CD4-positive, alpha-beta T cell treated with Interleukin-17A for 4 hours (primary cell): ENCODE results near the gene NR2E3.
A peak's percentile ranks its signal among the peaks of the same experiment; 100 is the strongest.

Experiments
- DNase-seq: peaks from one replicate; pipeline ENCODE4 v3.0.0-alpha.2; 2020; ENCODE audit warnings: mixed read lengths

The NR2E3 gene

DNA sequence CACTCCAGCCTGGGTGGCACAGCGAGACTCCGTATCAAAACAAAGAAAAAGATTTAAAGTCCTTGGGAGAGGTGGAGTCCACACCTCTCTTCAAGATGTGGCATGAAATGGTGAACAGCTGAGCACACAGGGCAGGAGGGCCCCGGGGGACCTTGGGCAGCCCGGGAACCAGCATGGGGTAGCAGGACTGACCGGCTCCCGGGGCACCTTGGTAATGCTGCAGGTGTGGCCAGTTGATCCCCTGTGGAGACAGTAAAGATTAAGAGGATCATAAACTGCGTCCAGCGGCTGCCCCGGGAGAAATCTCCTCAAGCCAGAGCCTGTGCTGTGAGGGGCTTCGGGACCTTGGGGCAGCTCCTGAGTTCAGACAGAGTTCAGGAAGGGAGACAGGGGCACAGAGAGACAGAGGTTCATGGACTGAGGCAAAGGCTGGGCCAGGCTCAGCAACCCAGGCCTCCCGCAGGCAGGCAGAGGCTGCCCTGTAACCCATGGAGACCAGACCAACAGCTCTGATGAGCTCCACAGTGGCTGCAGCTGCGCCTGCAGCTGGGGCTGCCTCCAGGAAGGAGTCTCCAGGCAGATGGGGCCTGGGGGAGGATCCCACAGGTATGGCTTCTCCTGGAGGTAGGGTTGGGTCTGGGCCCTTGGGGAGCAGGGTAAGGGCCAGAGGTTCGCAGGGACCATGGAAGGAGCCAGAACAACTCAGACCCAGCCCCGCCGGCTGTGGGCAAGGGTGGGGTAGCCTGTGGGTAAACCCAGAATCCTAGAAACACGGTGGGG is at the start of gene NR2E3:
TSS of gene NR2E3 (plus strand) at position 299 of the 780 bp plus-strand sequence. CDS start at position 489, 190 bp downstream.
- DNase-seq: no peak

DNA sequence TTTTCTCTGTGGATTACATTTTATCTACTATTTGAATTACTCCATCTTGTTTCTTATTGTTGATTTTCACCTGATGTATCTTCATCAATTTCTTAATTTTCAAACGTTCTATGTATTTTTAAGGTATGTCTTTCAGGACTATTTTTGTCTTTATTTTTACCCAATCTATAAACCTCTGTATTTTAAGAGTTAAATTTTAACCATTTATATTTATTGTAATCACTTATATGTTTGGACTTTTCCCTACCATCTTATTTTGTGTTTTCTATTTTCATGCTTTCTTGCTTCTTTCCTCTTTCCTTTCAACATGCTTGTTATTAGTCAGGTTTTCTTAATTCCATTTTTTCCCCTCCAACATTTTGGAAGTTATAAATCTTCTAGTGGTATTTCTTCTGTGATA is 49.5 kb upstream of the NR2E3 start:
- DNase-seq: no peak

DNA sequence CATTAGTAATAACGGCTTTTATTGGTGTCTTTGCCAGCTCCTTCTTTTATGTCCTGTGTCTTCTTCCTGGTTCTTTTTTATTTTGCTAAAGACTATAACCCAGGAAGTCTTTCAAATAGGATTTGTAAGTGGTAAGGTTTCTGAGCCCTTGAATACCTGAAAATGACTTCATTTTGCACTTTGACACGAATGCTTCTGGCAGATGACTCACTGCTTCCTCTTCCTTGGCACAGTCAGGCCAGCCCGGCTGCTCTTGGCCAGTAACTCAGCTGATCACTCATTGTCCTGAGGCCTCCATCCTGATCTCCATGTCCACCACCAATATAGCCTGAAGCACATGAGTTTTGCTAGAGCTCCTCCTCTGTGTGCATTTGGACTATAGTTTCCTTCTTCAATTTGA is 48.7 kb upstream of the NR2E3 start:
- no peak for DNase-seq

DNA sequence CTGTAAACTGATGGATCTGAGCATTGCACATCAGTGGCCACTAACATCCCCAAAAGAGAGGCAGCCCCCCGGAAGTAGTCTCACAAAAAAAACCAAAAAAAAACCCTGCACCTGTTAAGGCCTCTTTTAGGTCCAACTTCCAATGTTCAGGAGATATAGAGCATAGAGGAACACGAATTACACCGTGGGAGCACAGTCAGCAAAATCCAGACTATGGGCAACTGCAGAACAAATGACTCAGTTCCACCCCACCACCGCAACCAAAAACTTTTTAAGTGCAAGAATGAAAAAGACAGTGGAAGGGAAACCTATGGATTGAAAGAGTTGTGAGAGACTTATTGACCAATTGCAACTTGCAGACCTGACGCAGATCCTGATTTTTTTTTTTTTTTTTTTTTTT is 42.2 kb upstream of the NR2E3 start:
- no peak for DNase-seq

DNA sequence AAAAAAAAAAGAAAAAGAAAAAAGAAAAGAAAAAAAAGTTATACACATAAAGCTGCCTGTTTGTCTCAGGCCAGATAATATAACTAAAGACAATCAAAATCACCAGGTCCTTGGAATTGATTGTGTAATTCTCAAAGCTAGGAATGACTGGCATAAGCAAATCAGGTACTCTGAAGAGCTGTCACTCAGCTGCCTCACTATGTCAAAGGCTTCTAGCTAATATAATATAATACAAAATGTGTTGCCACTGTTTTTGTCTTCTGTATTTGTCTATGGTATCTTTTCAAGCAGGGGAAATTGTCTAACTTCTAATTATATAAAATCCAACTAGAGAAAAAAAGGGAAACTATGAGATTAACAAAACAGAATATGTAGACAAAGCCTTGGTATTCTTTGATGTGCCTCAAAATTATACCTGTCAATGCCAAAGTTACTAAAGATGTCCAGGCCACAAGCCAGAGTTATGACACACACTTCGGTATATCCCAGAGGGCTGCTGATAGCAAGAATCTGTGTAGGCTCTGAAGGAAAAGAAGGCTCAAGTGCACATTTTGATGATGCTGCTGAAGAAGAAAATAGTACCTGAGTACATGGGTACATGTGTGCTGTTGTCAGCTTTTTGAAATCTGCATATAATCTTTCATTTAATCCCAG is 37.0 kb upstream of the NR2E3 start:
- DNase-seq: no peak

DNA sequence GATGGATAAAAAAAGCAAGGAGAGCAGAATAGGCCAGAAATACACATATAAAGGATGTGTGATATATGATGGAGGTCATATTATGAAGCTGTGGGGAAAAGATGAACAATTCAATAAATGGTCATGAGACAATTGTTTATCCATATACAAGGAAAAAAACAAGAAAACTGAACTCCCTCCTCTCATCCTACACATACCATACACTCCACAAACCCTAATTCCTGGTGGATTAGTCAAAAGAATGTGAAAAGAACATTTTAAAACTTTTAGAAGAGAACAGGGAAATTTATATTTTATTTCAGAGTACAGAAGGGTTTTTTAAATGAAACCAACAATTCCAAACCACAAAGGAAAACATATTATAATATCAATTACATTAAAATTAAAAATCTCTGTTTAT is 34.5 kb upstream of the NR2E3 start:
- DNase-seq: no peak

DNA sequence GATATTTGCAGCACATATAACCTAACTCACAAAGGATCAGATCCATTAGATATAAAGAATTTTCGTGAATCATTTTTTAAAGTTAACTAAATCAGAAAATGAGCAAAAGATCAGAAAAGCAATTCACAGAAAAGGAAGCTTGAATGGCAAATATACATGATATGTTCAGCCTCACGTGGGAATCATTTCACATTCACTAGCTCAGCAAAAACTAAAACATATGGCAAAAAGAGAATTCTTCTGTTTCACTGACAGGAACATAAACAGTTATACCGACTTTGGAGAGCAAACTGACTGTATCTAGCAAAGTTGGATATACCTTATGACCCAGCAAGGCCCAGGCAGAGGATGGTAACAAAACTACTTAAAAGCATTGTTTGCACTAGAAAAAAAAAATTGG is 34.0 kb upstream of the NR2E3 start:
- DNase-seq: no peak

DNA sequence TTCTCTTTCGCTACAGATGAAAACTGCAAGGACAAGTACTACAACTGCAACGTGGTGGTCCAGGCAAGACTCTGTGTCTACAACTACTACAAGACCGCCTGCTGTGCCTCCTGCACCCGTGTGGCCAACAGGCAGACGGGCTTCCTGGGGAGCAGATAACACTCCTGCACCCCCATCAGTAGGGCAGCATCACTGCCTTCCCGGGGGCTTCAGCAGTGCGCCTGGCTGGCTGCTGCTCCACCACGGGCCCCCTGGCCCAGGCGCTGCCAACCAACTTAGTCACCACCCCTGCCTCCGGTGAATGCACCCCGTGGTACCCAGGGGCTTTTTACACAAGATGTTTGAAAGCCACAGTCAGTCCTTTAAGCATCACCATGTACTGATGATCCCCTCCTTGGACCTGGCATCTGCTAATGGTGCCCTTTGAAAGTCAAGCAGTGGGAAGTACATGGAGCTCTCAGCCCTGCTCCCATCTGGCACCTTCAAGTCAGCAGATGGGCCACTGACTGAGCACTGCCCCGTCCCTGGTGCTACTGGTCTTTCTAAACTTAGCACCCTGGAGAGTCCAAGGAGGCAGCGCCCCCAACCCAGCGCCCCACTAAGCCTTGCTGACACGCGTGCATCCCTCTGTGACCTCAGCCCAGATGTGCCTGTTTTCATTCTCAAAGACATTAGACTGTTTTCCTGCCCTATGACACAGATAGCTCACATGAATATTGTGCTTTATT is 33.0 kb upstream of the NR2E3 start:
- DNase-seq: no peak

DNA sequence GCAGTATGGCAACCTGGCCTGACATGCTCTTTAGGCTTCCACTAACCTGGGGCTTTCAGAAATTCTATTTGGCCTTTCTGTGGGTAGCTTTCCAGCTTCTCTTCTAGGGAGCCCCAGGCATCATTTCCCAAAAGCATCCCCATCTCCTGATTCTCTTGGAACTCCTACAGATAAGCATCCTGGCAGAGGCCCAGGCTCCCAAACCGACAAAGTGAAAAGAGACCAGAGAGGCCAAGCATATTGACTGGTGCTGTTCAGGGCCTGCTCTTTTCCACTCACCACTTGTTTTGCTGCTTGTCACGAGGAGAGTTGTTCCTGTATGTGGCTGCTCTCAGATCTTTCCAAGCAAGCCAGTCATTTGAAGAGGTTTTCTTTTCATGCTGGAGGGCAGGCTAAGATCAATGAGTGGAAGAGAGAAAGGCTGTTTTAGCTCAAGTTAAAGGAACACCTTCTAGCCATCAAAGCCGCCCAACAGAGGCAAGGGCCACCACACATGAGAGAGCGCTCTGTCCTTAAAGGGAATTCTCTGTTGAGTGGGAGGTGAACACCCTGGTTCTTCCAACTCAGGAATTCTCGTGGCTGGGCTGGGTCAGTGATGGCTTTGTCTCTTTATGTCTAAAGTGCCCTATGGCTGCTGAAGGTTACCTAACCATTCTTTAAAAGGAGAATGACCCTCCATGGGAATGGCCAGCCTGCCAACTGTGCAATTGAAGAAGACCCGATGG is 31.1 kb upstream of the NR2E3 start:
- no peak for DNase-seq

DNA sequence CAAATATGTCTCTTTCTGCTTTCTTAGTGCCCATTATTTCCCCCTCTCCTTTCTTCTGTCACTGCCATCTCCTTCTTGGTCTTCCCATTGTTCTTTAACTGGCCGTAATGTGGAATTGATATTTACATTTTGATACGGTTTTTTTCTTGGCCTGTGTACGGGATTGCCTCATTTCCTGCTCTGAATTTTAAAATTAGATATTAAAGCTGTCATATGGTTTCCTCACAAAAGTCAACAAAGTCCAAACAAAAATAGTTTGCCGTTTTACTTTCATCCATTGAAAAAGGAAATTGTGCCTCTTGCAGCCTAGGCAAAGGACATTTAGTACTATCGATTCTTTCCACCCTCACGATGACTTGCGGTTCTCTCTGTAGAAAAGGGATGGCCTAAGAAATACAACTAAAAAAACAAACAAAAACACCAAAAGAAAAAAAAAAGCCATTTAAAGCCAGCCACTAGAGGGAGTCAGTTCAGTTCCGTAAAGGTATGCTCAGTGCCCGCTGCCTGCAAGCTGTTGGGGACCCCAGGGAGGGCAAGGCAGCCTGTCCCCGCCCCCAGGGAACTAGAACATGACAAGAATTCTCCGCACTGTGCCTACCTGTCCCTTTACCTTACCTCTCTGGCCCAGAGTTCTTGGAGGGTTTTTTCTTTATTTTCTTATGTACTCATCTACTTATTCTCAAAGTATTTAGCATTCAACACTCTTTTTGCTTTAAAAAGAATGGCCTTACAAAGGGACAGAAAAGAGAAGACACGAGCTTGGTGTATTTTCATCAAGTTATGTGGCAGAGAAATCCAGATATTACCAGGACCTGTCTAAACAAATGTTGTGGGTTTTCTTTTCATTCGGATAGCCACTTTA is 30.0 kb upstream of the NR2E3 start:
- peak; percentile 50 for DNase-seq

DNA sequence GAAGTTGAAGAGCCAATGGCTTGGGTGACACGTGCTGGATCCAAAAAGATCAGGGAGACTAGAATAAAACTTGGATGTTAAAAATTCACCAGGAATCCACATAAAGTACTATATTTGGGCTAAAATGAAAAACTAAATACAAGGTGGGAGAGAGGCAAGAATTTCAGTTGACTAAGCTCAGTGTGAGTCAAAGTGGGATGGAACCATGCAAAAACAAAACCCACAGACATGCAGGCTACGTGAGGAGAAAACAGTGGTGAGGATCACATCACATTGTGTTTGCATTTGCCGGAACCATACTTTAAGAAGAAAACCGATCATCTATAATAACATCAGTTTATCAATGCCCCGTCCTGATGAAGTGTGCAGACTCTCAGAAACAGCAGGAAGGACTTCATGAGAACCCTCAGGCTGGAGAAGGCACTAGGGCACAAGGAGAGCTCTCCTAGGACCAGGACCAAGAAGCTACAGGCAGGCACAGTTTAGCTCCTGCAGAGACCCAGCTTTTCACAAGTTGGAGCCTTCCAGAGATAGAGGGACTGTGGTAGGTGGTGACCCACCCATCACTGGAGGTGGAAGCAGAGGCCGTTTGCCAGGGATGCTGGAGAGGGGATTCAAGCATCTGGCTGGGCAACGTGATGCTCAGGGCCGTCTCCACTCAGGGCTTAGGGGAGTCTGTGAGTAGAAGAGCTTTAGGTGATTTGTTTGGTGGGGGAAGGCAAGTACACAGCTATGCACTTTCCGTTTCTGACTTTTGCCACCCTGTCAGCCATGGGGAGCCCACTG is 29.0 kb upstream of the NR2E3 start:
- no peak for DNase-seq

DNA sequence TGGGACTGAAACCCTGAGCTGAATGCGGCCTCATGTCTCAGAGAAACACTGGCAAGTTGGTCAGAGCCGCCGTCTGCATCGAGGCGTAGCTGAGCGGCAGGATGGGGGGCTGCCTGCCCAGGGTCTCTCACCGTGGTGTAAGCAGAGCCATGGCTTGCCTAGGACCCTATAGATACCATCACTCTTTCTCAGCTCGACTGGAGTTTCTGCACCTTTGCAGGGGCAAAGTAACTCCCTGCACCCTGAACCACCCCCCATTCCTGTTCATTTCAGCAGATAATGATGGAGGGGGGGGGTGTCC is 28.4 kb upstream of the NR2E3 start:
- no peak for DNase-seq

DNA sequence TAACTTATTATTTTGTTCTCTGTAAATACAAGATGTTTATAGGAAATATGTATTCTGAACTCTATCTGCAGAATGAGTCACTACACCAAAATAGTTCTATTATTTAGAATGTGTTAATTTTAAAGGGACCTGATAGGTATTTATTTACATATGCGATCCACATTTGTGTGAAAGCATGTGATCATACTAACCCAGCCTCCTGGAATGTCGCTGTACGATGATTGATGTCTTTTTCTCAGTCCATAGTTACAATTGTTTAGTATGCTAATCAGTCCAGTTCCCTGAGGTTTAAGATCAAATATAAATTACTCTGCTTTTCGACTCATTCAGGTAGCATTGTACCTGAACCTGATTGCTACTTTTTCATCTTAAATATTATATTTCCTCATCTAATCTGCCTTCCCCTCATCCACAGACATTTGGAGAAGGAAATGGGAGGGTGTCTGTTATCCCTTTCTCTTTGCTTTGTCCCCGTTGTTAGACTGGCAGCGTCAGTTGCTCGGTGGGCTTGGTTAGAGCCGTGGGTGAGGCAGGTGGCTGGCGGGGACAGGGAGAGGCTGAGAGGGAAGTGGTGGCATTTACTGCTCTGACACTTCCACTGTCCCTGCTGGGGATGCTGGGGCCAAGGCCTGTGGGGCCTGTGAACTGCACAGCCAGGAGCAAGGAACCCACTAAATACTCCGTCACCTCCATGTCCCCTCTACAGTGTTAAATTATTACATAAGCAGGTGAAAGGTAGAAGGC is 27.8 kb upstream of the NR2E3 start:
- no peak for DNase-seq

DNA sequence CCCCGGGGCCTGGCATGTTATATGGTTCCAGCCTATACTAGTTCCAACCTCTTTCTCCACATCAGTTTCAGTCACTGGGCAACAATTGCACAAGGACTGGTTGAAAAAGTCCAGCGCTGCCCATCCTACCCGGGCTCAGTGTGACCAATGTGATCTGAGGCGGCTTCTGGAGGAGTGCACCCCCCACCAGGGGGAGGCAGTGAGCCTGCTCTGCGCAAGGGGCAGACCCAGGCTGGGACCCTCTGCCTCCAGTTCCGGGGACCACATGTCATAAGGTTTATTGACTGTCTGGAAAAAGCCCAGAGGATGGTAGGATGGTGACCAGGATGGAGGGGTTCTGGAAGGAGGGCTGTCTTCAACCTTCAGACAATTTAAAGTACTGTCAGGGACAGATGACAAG is 25.6 kb upstream of the NR2E3 start:
- DNase-seq: peak; percentile 26

DNA sequence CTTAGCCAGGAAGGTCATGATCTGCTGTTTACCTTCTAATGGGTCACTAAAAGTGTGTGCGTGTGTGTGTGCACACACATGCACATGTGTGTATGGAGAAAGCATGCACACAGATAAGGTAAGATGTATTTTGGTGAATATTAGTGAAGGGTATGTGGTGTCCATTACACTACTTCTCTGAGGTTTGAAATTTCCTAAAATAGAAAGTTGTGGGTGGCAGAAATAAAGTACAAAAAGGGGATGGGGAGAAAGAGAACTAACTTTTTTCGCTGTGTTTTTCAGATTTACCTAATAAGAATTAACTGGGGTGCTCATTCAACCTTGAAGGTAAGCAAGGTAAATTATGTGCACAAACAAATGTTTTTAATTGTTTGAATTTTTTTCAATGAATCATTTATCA is 24.4 kb upstream of the NR2E3 start:
- no peak for DNase-seq

DNA sequence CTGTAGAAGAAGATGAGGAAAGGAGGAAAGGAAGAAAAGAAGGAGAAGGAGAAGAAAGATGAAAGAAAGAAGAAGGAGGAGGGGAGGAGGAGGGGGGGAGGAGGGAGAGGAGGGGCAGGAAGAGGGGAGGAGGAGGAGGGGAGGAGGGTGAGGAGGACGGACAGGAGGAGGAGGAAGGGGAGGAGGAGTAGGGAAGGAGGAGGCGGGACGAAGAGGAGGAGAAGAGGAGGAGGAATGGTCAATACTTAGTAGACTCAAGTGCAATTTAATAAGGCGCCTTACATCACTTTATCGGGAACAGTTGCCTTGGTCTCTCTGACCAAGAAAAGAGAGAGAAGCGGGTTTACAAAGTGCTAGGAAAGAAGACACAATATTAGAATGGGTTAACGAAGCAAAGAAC is 23.7 kb upstream of the NR2E3 start:
- no peak for DNase-seq

DNA sequence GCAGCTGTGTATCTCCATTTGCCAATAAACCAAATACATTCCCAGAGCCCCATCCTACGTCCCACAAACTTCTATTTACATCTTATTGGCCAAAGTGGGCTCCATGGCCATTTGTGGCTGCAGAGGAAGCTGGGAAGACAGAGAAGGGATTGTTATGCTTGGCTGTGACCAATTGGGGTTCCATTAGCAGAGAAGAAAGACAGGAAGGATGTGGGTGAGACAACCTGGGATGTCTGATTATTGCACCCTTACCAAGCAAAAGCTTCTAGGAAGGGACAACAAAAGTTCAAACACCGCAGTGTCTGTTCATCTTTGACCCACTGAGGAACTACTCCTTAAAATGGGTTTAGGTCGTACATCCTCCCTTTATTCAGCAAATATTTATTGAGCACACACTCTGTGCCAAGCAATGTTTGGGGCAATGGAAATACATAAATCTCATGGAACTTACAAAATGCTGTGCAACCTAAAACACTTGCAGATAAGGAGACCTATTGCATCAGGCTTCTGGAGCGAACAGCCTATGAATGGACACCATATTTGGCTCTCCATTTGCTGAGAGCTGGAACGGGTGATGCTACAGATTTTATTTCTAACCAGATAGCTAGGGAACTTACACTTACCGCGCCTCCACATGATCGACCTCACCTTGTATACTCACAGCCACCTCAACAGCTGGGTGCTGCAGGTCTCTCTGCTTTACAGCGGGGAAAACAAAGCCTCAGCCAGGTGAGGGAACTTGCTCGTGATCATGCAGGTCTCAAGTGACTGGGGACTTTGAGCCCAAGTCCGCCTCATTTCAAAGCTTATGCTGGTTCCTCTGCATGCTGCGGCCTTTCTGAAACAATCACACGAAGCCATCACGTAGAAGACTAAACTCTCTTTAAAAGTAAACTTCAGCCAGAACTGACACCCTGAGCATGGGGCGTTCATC is 21.4 kb upstream of the NR2E3 start:
- no peak for DNase-seq

DNA sequence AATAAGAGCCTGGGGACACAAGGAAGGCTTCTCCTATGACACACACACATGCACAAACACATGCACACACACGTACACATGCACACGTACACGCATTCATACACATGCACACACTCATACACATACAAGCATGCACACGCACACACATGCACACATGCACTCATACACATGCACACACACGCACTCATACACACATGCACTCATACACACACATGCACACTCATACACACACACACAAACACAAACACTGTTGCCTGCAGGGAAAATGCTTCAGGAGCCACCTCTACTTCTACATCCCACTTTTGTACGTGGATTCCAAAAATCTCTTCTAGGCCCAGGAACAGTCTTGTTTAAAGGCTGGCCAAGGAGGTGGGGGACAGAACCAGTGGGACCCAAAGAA is 20.7 kb upstream of the NR2E3 start:
- no peak for DNase-seq

DNA sequence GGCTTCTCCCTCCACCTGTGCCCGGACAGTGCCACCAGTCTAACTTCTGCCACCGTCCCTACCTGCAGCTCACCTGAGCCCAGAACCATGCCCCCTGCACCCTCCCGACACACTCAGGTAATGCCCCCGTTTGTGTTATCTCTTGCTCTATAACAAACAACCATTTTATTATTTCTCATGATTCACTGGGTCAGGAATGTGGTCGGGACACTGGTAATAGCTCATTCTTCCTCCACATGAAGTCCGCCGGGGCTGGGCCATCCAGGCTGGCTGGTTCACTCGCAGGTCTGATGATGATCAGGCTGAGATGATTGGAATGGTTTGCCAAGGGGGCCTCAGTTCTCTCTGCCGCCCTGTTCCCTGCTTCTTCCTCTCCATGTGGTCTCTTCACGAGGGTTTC is 20.3 kb upstream of the NR2E3 start:
- no peak for DNase-seq

DNA sequence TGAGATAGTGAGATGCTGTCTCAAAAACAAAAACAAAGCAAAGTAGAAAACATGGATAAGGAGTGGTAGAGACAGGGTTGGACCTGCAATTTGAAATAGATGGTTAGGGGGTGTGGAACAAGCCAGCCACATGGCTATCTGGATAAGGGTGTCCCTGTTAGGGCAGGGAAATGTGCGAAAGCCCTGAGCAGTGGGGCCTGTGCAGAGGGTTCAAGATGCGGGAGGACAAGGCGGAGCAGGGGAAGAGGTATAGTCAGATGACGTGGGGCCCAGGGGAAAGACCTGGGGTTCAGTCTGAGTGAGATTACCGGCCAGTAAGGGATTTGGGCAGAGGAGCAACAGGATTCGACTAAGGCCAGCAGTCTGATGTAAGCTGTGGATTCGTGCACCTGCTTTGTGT is 18.4 kb upstream of the NR2E3 start:
- no peak for DNase-seq
